Activated T-cell treated with anti-CD3 and anti-CD28 coated beads, Interleukin-2, amount 50 U/mL, for 72 hours (primary cell): Measurements from ENCODE around the gene PDCD4. TPM values are rescaled to one million over a fixed set of nuclear protein-coding genes. Genes with fewer than 3 reads are reported as not detected.

Experiments used
- ATAC-seq, 2 donors: fragments of 150-1000 bp; cut with Tn5 transposase; replicated peaks in 1 of 2; 2 replicates each; pipeline ENCODE4 v1.10.0; 2021; ENCODE audit warnings: moderate library complexity in 2 of 2, mild to moderate bottlenecking in 1 of 2
- DNase-seq, 2 donors: peaks; one replicate each; pipeline ENCODE4 v3.0.0; 2021 to 2022; ENCODE audit warnings: mixed read lengths in 1 of 2
- H3K27ac Mint-ChIP-seq: one replicate; pipeline ENCODE4 v1.8.0; 2022; ENCODE audit warnings: mild to moderate bottlenecking, moderate library complexity, mixed read lengths
- H3K27me3 Mint-ChIP-seq: one replicate; pipeline ENCODE4 v1.8.0; 2022; ENCODE audit warnings: low read depth, mixed read lengths
- H3K36me3 Mint-ChIP-seq, 2 donors: one replicate each; pipeline ENCODE4 v1.8.0; 2022; ENCODE audit warnings: mixed read lengths in 2 of 2, mild to moderate bottlenecking in 1 of 2; ENCODE audit not compliant: insufficient read depth in 2 of 2
- H3K4me1 Mint-ChIP-seq: one replicate; pipeline ENCODE4 v1.8.0; 2022; ENCODE audit warnings: low read depth, mixed read lengths
- H3K4me3 Mint-ChIP-seq, 2 donors: one replicate each; pipeline ENCODE4 v1.8.0; 2022; ENCODE audit warnings: mild to moderate bottlenecking in 2 of 2, mixed read lengths in 2 of 2, moderate library complexity in 2 of 2
- H3K9me3 Mint-ChIP-seq, 2 donors: one replicate each; pipeline ENCODE4 v1.8.0; 2022; ENCODE audit warnings: mixed read lengths in 2 of 2
- total RNA-seq, 2 donors: library from RNA; stranded (reverse); gene quantifications; one replicate each; pipeline ENCODE4 v1.2.3, GENCODE V29; 2022

The PDCD4 gene
- total RNA-seq, 2 donors from 2014 or later = 340 to 386 TPM

GRCh38 chr10:110834629-110835301, 37.0 kb upstream of the PDCD4 start:
- no peaks in the 10 kb centered on the region for H3K27me3 Mint-ChIP-seq
- peaks cover 53% of the 10 kb centered on the region for H3K4me1 Mint-ChIP-seq
- H3K4me3 Mint-ChIP-seq = peak overlapping the region; percentile 15 to 43
- ATAC-seq (peak; percentile 62 to 63), DNase-seq (no peak)
- no peak overlapping the region for H3K27ac Mint-ChIP-seq
- no peaks in the 10 kb centered on the region for H3K36me3 Mint-ChIP-seq
- H3K9me3 Mint-ChIP-seq = no peaks in the 10 kb centered on the region

- DNase-seq (no peak), ATAC-seq (no peak)
- H3K36me3 Mint-ChIP-seq = no peaks in the 10 kb centered on the region
- H3K4me3 Mint-ChIP-seq = no peak overlapping the region
- peaks cover 55% of the 10 kb centered on the region for H3K4me1 Mint-ChIP-seq
- no peaks in the 10 kb centered on the region for H3K27me3 Mint-ChIP-seq
- H3K9me3 Mint-ChIP-seq = no peaks in the 10 kb centered on the region
- no peak overlapping the region for H3K27ac Mint-ChIP-seq
Observed at GRCh38 chr10:110835841-110836240, 35.9 kb upstream of the PDCD4 start.

GRCh38 chr10:110836706-110837105, 35.0 kb upstream of the PDCD4 start:
- H3K4me1 Mint-ChIP-seq = peaks cover 64% of the 10 kb centered on the region
- no peaks in the 10 kb centered on the region for H3K36me3 Mint-ChIP-seq
- H3K9me3 Mint-ChIP-seq = no peaks in the 10 kb centered on the region
- no peak overlapping the region for H3K4me3 Mint-ChIP-seq
- DNase-seq (no peak), ATAC-seq (no peak)
- H3K27ac Mint-ChIP-seq = no peak overlapping the region
- no peaks in the 10 kb centered on the region for H3K27me3 Mint-ChIP-seq

- Mint-ChIP-seq H3K27ac (no peak overlapping the region), H3K4me3 (no peak overlapping the region), H3K27me3 (no peaks in the 10 kb centered on the region), H3K9me3 (no peaks in the 10 kb centered on the region), H3K4me1 (peaks cover 69% of the 10 kb centered on the region), H3K36me3 (no peaks in the 10 kb centered on the region)
- DNase-seq (no peak), ATAC-seq (no peak)
Observed at GRCh38 chr10:110837418-110838171, 34.1 kb upstream of the PDCD4 start.

- no peak for DNase-seq
- no peak for ATAC-seq
- Mint-ChIP-seq H3K4me3 (no peak overlapping the region), H3K27ac (no peak overlapping the region), H3K4me1 (peaks cover 70% of the 10 kb centered on the region), H3K9me3 (peaks cover 1% of the 10 kb centered on the region in 2 donors), H3K36me3 (peaks cover 0 to 2% of the 10 kb centered on the region in 2 donors), H3K27me3 (no peaks in the 10 kb centered on the region)
Observed at GRCh38 chr10:110840225-110840922, 31.4 kb upstream of the PDCD4 start.

- peaks cover 1% of the 10 kb centered on the region in 2 donors for H3K9me3 Mint-ChIP-seq
- peaks cover 70% of the 10 kb centered on the region for H3K4me1 Mint-ChIP-seq
- no peak for ATAC-seq
- no peak overlapping the region for H3K4me3 Mint-ChIP-seq
- DNase-seq = no peak
- no peaks in the 10 kb centered on the region for H3K27me3 Mint-ChIP-seq
- H3K36me3 Mint-ChIP-seq = peaks cover 0 to 2% of the 10 kb centered on the region in 2 donors
- no peak overlapping the region for H3K27ac Mint-ChIP-seq
Observed at GRCh38 chr10:110840923-110841428, 30.8 kb upstream of the PDCD4 start.

- peak; percentile 22 to 30 for ATAC-seq
- peaks cover 1% of the 10 kb centered on the region in 2 donors for H3K9me3 Mint-ChIP-seq
- no peak for DNase-seq
- no peaks in the 10 kb centered on the region for H3K27me3 Mint-ChIP-seq
- peak overlapping the region; percentile 54 for H3K27ac Mint-ChIP-seq
- peaks cover 67% of the 10 kb centered on the region for H3K4me1 Mint-ChIP-seq
- H3K36me3 Mint-ChIP-seq = peaks cover 0 to 2% of the 10 kb centered on the region in 2 donors
- H3K4me3 Mint-ChIP-seq = peak overlapping the region in 1 of 2 donors; percentile 79
Observed at GRCh38 chr10:110841767-110842267, 29.9 kb upstream of the PDCD4 start.

- DNase-seq (no peak), ATAC-seq (peak; percentile 10 to 14)
- peaks cover 1% of the 10 kb centered on the region in 2 donors for H3K9me3 Mint-ChIP-seq
- H3K4me3 Mint-ChIP-seq = peak overlapping the region; percentile 58 to 79
- H3K36me3 Mint-ChIP-seq = peaks cover 0 to 2% of the 10 kb centered on the region in 2 donors
- H3K27ac Mint-ChIP-seq = peak overlapping the region; percentile 54
- peaks cover 62% of the 10 kb centered on the region for H3K4me1 Mint-ChIP-seq
- no peaks in the 10 kb centered on the region for H3K27me3 Mint-ChIP-seq
Observed at GRCh38 chr10:110842326-110842904, 29.3 kb upstream of the PDCD4 start.

- Mint-ChIP-seq H3K9me3 (peaks cover 1% of the 10 kb centered on the region in 2 donors), H3K4me1 (peaks cover 58% of the 10 kb centered on the region), H3K27me3 (no peaks in the 10 kb centered on the region), H3K27ac (peak overlapping the region; percentile 54), H3K4me3 (peak overlapping the region; percentile 58 to 79), H3K36me3 (peaks cover 0 to 2% of the 10 kb centered on the region in 2 donors)
- ATAC-seq (peak; percentile 87 to 91), DNase-seq (peak; percentile 56 to 74)
Observed at GRCh38 chr10:110843031-110843430, 28.7 kb upstream of the PDCD4 start.

- Mint-ChIP-seq H3K9me3 (peaks cover 1% of the 10 kb centered on the region in 2 donors), H3K27ac (peak overlapping the region; percentile 54), H3K36me3 (peaks cover 0 to 2% of the 10 kb centered on the region in 2 donors), H3K4me1 (peaks cover 58% of the 10 kb centered on the region), H3K27me3 (no peaks in the 10 kb centered on the region), H3K4me3 (no peak overlapping the region)
- ATAC-seq (no peak), DNase-seq (no peak)
Observed at GRCh38 chr10:110843796-110844616, 27.7 kb upstream of the PDCD4 start.

GRCh38 chr10:110844617-110844881, 27.2 kb upstream of the PDCD4 start:
- H3K4me3 Mint-ChIP-seq = no peak overlapping the region
- DNase-seq (no peak), ATAC-seq (no peak)
- H3K27me3 Mint-ChIP-seq = no peaks in the 10 kb centered on the region
- H3K27ac Mint-ChIP-seq = no peak overlapping the region
- H3K4me1 Mint-ChIP-seq = peaks cover 64% of the 10 kb centered on the region
- peaks cover 0 to 2% of the 10 kb centered on the region in 2 donors for H3K36me3 Mint-ChIP-seq
- peaks cover 1% of the 10 kb centered on the region in 2 donors for H3K9me3 Mint-ChIP-seq

GRCh38 chr10:110845192-110845755, 26.5 kb upstream of the PDCD4 start:
- Mint-ChIP-seq H3K4me3 (no peak overlapping the region), H3K36me3 (peaks cover 0 to 2% of the 10 kb centered on the region in 2 donors), H3K27me3 (no peaks in the 10 kb centered on the region), H3K4me1 (peaks cover 71% of the 10 kb centered on the region), H3K9me3 (peaks cover 1% of the 10 kb centered on the region in 2 donors), H3K27ac (no peak overlapping the region)
- DNase-seq = no peak
- no peak for ATAC-seq
